HG03103 (cell line): Measurements from ENCODE around the gene KDM5B.
"Not testable (repeated sequence)": the region's sequence is repeated elsewhere in the genome, so short reads cannot be mapped to it uniquely, and the experiment has no call there.

Source experiments
- ATAC-seq: cut with Tn5 transposase; IDR thresholded peaks from one replicate; pipeline ENCODE4 v1.9.1; 2021; ENCODE audit warnings: low read depth; ENCODE audit not compliant: unreplicated experiment

The KDM5B gene

GRCh38 chr1:202794051-202794740 lies 14.0 kb downstream of the KDM5B start:
- no peak for ATAC-seq

- ATAC-seq: no peak
Observed at GRCh38 chr1:202791077-202791747, 17.0 kb downstream of the KDM5B start.

GRCh38 chr1:202788800-202789199 lies 19.4 kb downstream of the KDM5B start:
- no peak for ATAC-seq

GRCh38 chr1:202786804-202787203 lies 21.4 kb downstream of the KDM5B start:
- ATAC-seq: no peak

DNA sequence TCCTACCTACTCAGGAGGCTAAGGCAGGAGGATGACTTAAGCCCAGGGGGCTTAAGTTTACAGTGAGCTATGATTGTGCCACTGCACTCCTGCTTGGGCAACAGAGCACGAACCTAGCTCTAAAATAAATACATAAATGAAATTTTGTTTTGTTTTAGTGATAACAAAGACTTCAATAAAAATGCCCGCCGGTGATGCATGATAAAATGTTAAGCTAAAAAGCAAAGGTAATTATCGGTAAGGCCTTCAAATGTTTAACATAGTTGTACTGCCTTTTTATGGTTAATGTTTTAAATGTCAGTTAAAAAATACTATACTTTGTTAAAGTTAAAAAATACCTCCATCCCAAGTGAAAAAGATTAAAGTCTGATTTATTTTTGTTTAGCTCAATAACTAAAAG lies 27.0 kb downstream of the KDM5B start:
- no peak for ATAC-seq

DNA sequence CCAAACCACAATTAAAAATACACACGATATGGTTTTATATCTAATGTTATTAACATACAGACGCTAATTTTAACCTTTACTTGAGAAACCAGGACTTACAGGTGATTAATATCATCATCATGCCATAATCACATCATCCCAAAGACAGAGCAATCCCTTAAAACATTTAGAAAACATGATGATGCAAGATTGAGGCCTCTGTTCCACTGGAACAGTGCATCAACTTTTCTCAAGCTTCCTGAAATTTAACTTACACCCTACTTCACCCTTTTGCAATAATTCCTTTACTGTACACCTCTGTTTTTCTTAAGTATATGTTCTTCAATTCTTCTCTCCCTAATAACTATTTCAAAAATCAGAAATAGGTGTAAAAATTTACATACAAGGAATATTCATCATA lies 38.1 kb downstream of the KDM5B start:
- no peak for ATAC-seq

DNA sequence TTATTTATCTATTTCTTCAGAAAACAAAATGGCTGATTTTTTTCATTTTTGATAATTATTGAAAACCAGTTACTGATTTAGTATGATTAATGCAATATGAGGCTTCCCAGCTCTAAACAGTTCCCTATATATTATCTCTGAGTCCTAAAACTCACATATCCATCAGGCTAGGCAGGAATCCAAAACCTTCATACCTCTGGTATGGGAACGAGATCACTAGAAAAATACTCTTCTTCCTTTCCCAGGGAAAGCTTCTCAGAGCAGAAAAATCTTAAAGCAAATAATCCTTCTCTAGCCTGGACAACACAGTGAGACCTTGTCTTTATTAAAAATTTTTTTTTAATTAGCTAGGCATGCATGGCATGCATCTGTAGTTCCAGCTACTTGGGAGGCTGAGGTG lies 42.5 kb downstream of the KDM5B start:
- ATAC-seq: no peak

GRCh38 chr1:202762019-202762418 lies 46.2 kb downstream of the KDM5B start:
- no peak for ATAC-seq

- ATAC-seq: no peak
Observed at GRCh38 chr1:202760589-202760988, 47.6 kb downstream of the KDM5B start.

- no peak for ATAC-seq
Observed at GRCh38 chr1:202756391-202756790, 51.8 kb downstream of the KDM5B start.

DNA sequence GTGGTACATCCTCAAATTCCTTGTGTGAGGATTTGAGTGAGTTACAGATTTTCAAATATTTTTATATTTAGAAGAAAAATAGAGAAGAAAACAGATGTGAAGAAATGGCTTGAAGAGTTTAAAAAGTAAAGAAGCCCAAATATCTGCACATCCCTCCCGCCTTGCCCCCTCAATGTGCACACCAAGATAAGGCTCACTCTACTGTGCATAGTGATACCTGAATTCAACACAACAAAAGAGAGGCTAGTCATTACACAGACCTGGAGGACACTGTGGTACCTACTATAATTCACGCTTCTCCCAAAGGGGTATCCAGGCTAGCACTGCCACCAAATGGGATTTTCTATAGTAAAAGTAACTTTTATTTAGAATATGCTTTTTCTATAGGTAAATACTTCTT lies 53.9 kb downstream of the KDM5B start:
- no peak for ATAC-seq

- ATAC-seq: no peak
Observed at GRCh38 chr1:202752774-202753173, 55.4 kb downstream of the KDM5B start.

GRCh38 chr1:202750761-202751160 lies 57.5 kb downstream of the KDM5B start:
- no peak for ATAC-seq

GRCh38 chr1:202750024-202750423 lies 58.2 kb downstream of the KDM5B start:
- no peak for ATAC-seq

DNA sequence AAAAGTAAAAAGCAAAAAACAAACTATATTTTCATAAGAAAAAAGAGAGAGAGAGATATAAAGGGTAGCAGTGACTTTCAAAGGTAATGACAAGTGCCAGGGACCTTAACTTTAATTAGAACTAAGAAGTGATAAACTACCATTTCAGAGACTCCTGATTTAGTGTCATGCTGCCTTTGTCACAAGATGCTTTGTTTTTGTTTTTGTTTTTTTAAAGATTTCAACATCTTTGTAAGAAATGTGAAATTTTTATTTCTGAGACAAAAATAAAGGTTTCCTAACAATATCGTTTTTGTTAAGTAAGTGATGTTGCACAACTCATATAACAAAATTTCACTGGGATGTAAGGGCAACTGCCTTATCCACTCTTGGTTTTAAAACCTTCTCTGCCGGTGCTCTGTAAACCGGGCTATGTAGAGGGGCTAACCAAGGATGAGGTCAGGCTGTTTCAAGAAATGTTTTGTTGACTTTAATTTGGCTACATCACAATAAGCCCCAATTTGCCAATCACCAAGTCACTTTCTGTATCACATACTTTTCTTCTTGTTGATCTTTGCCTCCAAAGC lies 62.8 kb downstream of the KDM5B start:
- ATAC-seq: no peak

GRCh38 chr1:202744770-202745169 lies 63.5 kb downstream of the KDM5B start:
- ATAC-seq: not testable (repeated sequence)

GRCh38 chr1:202742496-202742895 lies 65.7 kb downstream of the KDM5B start:
- ATAC-seq: no peak

DNA sequence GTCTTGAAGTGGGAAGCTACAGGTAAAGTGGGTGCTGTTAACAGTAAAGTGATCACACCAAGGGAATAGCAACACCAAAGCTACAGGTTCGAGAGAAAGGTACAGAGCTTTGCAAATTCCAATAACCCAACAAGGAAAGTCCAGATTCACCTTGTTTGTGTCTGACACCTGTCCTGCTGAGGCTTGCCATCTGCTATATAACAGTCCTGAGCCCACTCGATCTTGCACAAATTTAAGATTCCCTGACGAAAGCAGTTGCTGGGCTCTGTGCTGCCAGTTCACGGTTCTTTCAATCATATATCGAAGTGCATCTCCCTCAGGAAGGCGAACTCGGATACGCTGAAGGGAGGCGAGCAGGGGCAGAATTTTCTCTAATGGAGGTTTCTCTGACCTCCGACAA lies 75.0 kb downstream of the KDM5B start:
- ATAC-seq: no peak

GRCh38 chr1:202728951-202729350 lies 79.3 kb downstream of the KDM5B start:
- no peak for ATAC-seq

DNA sequence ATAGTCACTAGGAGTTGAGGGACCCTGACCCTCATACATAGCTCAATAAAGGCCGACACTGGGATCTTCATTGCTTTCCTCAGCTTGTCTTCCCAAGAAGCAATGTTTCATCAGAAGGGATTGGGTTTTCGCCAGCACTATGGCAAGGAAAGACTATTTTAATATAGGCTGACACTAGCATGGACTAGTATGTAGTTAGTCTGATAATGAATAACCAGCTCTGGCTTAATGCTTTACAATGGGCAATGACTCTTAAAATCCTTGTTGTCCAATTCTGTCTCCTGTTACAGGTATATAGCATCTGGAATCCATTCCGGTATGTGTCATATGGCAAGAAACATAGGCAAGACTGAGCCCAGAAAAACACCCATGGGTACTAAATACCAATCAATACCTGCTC lies 82.7 kb downstream of the KDM5B start:
- no peak for ATAC-seq

DNA sequence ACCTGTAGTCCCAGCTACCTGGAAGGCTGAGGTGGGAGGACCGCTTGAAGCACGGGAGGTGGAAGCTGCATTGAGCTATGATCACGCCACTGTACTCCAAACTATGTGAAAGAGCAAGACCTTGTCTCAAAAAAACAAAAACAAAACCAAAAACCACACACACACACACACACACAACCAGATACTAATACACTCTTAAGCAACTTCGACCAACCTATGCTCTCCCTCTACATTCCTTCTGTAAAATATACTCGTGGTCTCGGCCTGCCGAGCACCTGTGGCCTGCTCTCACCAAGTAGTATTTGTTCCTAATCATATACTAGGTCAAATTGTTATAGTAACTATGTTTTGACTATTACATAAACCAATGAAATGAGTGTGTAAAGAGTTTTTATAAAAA lies 84.5 kb downstream of the KDM5B start:
- ATAC-seq: no peak

DNA sequence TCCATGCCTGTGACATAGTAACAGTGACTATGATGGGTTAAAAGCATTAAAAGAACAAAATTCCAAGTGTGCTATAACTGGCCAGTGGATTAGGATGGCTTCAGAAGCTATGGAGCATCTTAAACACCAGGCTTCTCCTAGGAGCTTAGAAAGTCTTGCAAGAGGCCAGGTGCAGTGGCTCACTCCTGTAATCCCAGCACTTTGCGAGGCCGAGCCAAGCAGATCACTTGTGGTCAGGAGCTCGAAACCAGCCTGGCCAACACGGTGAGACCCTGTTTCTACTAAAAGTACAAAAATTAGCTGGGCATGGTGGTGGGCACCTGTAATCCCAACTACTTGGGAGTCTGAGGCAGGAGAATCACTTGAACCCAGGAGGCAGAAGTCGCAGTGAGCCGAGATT lies 85.2 kb downstream of the KDM5B start:
- not testable (repeated sequence) for ATAC-seq
